ENCODE results near the gene LMBRD2.
A peak's percentile ranks its signal among the peaks of the same experiment; 100 is the strongest.

Gene LMBRD2

GRCh38 chr5:36128795-36129194 lies 22.9 kb downstream of the LMBRD2 start:
- TF ChIP-seq POU2F2 (IDR thresholded peaks at IDR 0.05; ENCODE audit: low read depth, low read length), result no peak
- TF ChIP-seq POLR2AphosphoS5 (IDR thresholded peaks at IDR 0.05; ENCODE audit: low read depth, low read length), result no peak
- no peak for TF ChIP-seq SPI1 (IDR thresholded peaks at IDR 0.05; ENCODE audit: low read depth, low read length)
- no peak for TF ChIP-seq POLR2A (IDR thresholded peaks at IDR 0.05; ENCODE audit: low read depth, low read length)
- TF ChIP-seq TAF1 (IDR thresholded peaks at IDR 0.05; ENCODE audit: low read depth, low read length), result no peak
- no peak for FAIRE-seq
- no peak for DNase-seq (ENCODE audit: insufficient read length, low spot score)

GRCh38 chr5:36125868-36126267 lies 25.8 kb downstream of the LMBRD2 start:
- no peak for FAIRE-seq
- no peak for TF ChIP-seq PAX5 (IDR thresholded peaks at IDR 0.05; ENCODE audit: insufficient read depth, low read length, severe bottlenecking)
- TF ChIP-seq SPI1 (IDR thresholded peaks at IDR 0.05; ENCODE audit: low read depth, low read length), result no peak
- no peak for TF ChIP-seq TAF1 (IDR thresholded peaks at IDR 0.05; ENCODE audit: low read depth, low read length)
- TF ChIP-seq POU2F2 (IDR thresholded peaks at IDR 0.05; ENCODE audit: low read depth, low read length), result no peak
- TF ChIP-seq POLR2AphosphoS5 (IDR thresholded peaks at IDR 0.05; ENCODE audit: low read depth, low read length), result no peak
- TF ChIP-seq POLR2A (IDR thresholded peaks at IDR 0.05; ENCODE audit: low read depth, low read length), result no peak
- DNase-seq (ENCODE audit: insufficient read length, low spot score), result no peak

- no peak for TF ChIP-seq PAX5 (IDR thresholded peaks at IDR 0.05; ENCODE audit: insufficient read depth, low read length, severe bottlenecking)
- no peak for TF ChIP-seq TAF1 (IDR thresholded peaks at IDR 0.05; ENCODE audit: low read depth, low read length)
- no peak for TF ChIP-seq POU2F2 (IDR thresholded peaks at IDR 0.05; ENCODE audit: low read depth, low read length)
- TF ChIP-seq POLR2AphosphoS5 (IDR thresholded peaks at IDR 0.05; ENCODE audit: low read depth, low read length), result no peak
- no peak for TF ChIP-seq POLR2A (IDR thresholded peaks at IDR 0.05; ENCODE audit: low read depth, low read length)
- no peak for TF ChIP-seq SPI1 (IDR thresholded peaks at IDR 0.05; ENCODE audit: low read depth, low read length)
- DNase-seq (ENCODE audit: insufficient read length, low spot score), result no peak
- no peak for FAIRE-seq
Observed at GRCh38 chr5:36111238-36111637, 40.4 kb downstream of the LMBRD2 start.

- DNase-seq (ENCODE audit: insufficient read length, low spot score) (no peak), FAIRE-seq (no peak)
- no peak for TF ChIP-seq POLR2A (IDR thresholded peaks at IDR 0.05; ENCODE audit: low read depth, low read length)
- TF ChIP-seq POU2F2 (IDR thresholded peaks at IDR 0.05; ENCODE audit: low read depth, low read length), result no peak
- no peak for TF ChIP-seq PAX5 (IDR thresholded peaks at IDR 0.05; ENCODE audit: insufficient read depth, low read length, severe bottlenecking)
- no peak for TF ChIP-seq POLR2AphosphoS5 (IDR thresholded peaks at IDR 0.05; ENCODE audit: low read depth, low read length)
- TF ChIP-seq SPI1 (IDR thresholded peaks at IDR 0.05; ENCODE audit: low read depth, low read length), result no peak
- no peak for TF ChIP-seq TAF1 (IDR thresholded peaks at IDR 0.05; ENCODE audit: low read depth, low read length)
Observed at GRCh38 chr5:36108758-36109460, 42.8 kb downstream of the LMBRD2 start.

- FAIRE-seq, result no peak
- TF ChIP-seq PAX5 (IDR thresholded peaks at IDR 0.05; ENCODE audit: insufficient read depth, low read length, severe bottlenecking) (no peak), POLR2A (IDR thresholded peaks at IDR 0.05; ENCODE audit: low read depth, low read length) (no peak), TAF1 (IDR thresholded peaks at IDR 0.05; ENCODE audit: low read depth, low read length) (no peak), POLR2AphosphoS5 (IDR thresholded peaks at IDR 0.05; ENCODE audit: low read depth, low read length) (no peak), SPI1 (IDR thresholded peaks at IDR 0.05; ENCODE audit: low read depth, low read length) (no peak), POU2F2 (IDR thresholded peaks at IDR 0.05; ENCODE audit: low read depth, low read length) (no peak)
- no peak for DNase-seq (ENCODE audit: insufficient read length, low spot score)
Observed at GRCh38 chr5:36105819-36106218, 45.9 kb downstream of the LMBRD2 start.

GRCh38 chr5:36099748-36100147 lies 51.9 kb downstream of the LMBRD2 start:
- TF ChIP-seq PAX5 (IDR thresholded peaks at IDR 0.05; ENCODE audit: insufficient read depth, low read length, severe bottlenecking) (no peak), SPI1 (IDR thresholded peaks at IDR 0.05; ENCODE audit: low read depth, low read length) (no peak), POLR2A (IDR thresholded peaks at IDR 0.05; ENCODE audit: low read depth, low read length) (no peak), POU2F2 (IDR thresholded peaks at IDR 0.05; ENCODE audit: low read depth, low read length) (no peak), POLR2AphosphoS5 (IDR thresholded peaks at IDR 0.05; ENCODE audit: low read depth, low read length) (no peak), TAF1 (IDR thresholded peaks at IDR 0.05; ENCODE audit: low read depth, low read length) (no peak)
- FAIRE-seq, result no peak

GRCh38 chr5:36096486-36096885 lies 55.2 kb downstream of the LMBRD2 start:
- no peak for DNase-seq (ENCODE audit: insufficient read length, low spot score)
- TF ChIP-seq POU2F2 (IDR thresholded peaks at IDR 0.05; ENCODE audit: low read depth, low read length) (no peak), POLR2AphosphoS5 (IDR thresholded peaks at IDR 0.05; ENCODE audit: low read depth, low read length) (no peak), PAX5 (IDR thresholded peaks at IDR 0.05; ENCODE audit: insufficient read depth, low read length, severe bottlenecking) (no peak)
- FAIRE-seq, result no peak

More at GRCh38 chr5:36099748-36100147, 51.9 kb downstream of the LMBRD2 start:
- DNase-seq (ENCODE audit: insufficient read length, low spot score), result no peak

GRCh38 chr5:36089989-36090388 lies 61.7 kb downstream of the LMBRD2 start:
- FAIRE-seq, result peak; percentile 38
- no peak for TF ChIP-seq TAF1 (IDR thresholded peaks at IDR 0.05; ENCODE audit: low read depth, low read length)
- no peak for TF ChIP-seq POLR2A (IDR thresholded peaks at IDR 0.05; ENCODE audit: low read depth, low read length)
- TF ChIP-seq POLR2AphosphoS5 (IDR thresholded peaks at IDR 0.05; ENCODE audit: low read depth, low read length), result no peak
- no peak for DNase-seq (ENCODE audit: insufficient read length, low spot score)

GRCh38 chr5:36079200-36079781 lies 72.4 kb downstream of the LMBRD2 start:
- peak; percentile 27 for DNase-seq (ENCODE audit: insufficient read length, low spot score)
- FAIRE-seq, result peak; percentile 90
- no peak for TF ChIP-seq POLR2A (IDR thresholded peaks at IDR 0.05; ENCODE audit: low read depth, low read length)
- TF ChIP-seq POU2F2 (IDR thresholded peaks at IDR 0.05; ENCODE audit: low read depth, low read length), result no peak
- no peak for TF ChIP-seq PAX5 (IDR thresholded peaks at IDR 0.05; ENCODE audit: insufficient read depth, low read length, severe bottlenecking)
- TF ChIP-seq TAF1 (IDR thresholded peaks at IDR 0.05; ENCODE audit: low read depth, low read length), result no peak
- no peak for TF ChIP-seq SPI1 (IDR thresholded peaks at IDR 0.05; ENCODE audit: low read depth, low read length)
- no peak for TF ChIP-seq POLR2AphosphoS5 (IDR thresholded peaks at IDR 0.05; ENCODE audit: low read depth, low read length)

- no peak for FAIRE-seq
- DNase-seq (ENCODE audit: insufficient read length, low spot score), result no peak
- no peak for TF ChIP-seq POU2F2 (IDR thresholded peaks at IDR 0.05; ENCODE audit: low read depth, low read length)
- no peak for TF ChIP-seq SPI1 (IDR thresholded peaks at IDR 0.05; ENCODE audit: low read depth, low read length)
Observed at GRCh38 chr5:36078430-36078829, 73.3 kb downstream of the LMBRD2 start.

Measured in GM12891 (cell line).